Heart left ventricle (tissue), 16 donors: Measurements from ENCODE around the gene OXLD1. TPM values are rescaled to one million over a fixed set of nuclear protein-coding genes. Genes with fewer than 3 reads are reported as not detected.

ENCODE experiments used
- ATAC-seq, 4 donors: fragments of 200-7000 bp; cut with Tn5 transposase; one replicate each; pipeline ENCODE4 v1.9.1; 2020 to 2022; ENCODE audit warnings: moderate library complexity in 4 of 4, mild to moderate bottlenecking in 3 of 4, moderate number of reproducible peaks in 1 of 4
- DNase-seq, 5 donors: peaks; one replicate each; pipeline ENCODE4 v3.0.0-alpha.2; 2020
- H3K27ac ChIP-seq, 12 donors: fragments of 200-600 bp; sonication (generic) in 4 of 12; one replicate each; pipeline versions ENCODE4 v1.5.0 to v1.8.0; 2016 to 2022; ENCODE audit warnings: mild to moderate bottlenecking in 2 of 12
- H3K27me3 ChIP-seq, 9 donors: fragments of 200-600 bp; sonication (generic) in 2 of 9; one replicate each; pipeline versions ENCODE4 v1.5.1 to v1.8.0; 2016 to 2022; ENCODE audit warnings: mild to moderate bottlenecking in 3 of 9
- H3K36me3 ChIP-seq, 9 donors: fragments of 200-600 bp; sonication (generic) in 2 of 9; one replicate each; pipeline versions ENCODE4 v1.5.0 to v1.8.0; 2018 to 2022; ENCODE audit warnings: mild to moderate bottlenecking in 2 of 9
- H3K4me1 ChIP-seq, 12 donors: fragments of 200-600 bp; sonication (generic) in 4 of 12; one replicate each; pipeline versions ENCODE4 v1.5.0 to v1.8.0; 2016 to 2022; ENCODE audit warnings: mild to moderate bottlenecking in 3 of 12
- H3K4me3 ChIP-seq, 12 donors: fragments of 200-600 bp; sonication (generic) in 4 of 12; one replicate each; pipeline versions ENCODE4 v1.5.0 to v1.8.0; 2017 to 2022; ENCODE audit warnings: mild to moderate bottlenecking in 9 of 12, moderate library complexity in 4 of 12
- H3K9me3 ChIP-seq, 12 donors: fragments of 200-600 bp; sonication (generic) in 4 of 12; one replicate each; pipeline versions ENCODE4 v1.5.0 to v1.8.0; 2016 to 2022; ENCODE audit warnings: mild to moderate bottlenecking in 1 of 12
- POLR2A ChIP-seq, 2 donors: fragments of 450-650 bp; IDR thresholded peaks; one replicate each; pipeline ENCODE4 v1.6.1; 2017; ENCODE audit warnings: antibody characterized with exemption in 2 of 2, mild to moderate bottlenecking in 2 of 2, moderate library complexity in 2 of 2
- WGBS, 4 donors: extraction: QIAGEN DNeasy Blood & Tissue Kit in 2 of 4; methylation state at CpG; one replicate each; pipeline versions ENCODE4 v1.1.5 to v1.1.7; 2013 to 2018; 5-methylcytosine and 5-hydroxymethylcytosine counted together
- intact Hi-C, 10 donors: fragments of 100-400 bp; cut with DNase I; formaldehyde crosslinking; loops; one replicate each; pipeline versions ENCODE4 v1.11.1 to v1.14.2; 2022
- polyA plus RNA-seq, 2 donors: library from polyadenylated mRNA; stranded (reverse); fragments of 200-250 nt; gene quantifications; one replicate each; pipeline ENCODE4 v1.2.3, GENCODE V29; 2013
- total RNA-seq, 9 donors: library from RNA; depleted of rRNA in 2 of 9; stranded (reverse); fragments of >200 nt in 2 of 9; fragmentation: NEBNext Ultra II Directional in 3 of 9; extraction: Animal tissue kit (Norgen Biotek cat#: 25700) in 3 of 9; gene quantifications; one replicate each; pipeline versions ENCODE4 v1.1.0 to v1.2.4, GENCODE V29; 2016 to 2023
- TF ChIP-seq, protein P1 (sequence below), 12 donors: fragments of 200-600 bp; sonication (generic) in 4 of 12; IDR thresholded peaks; one replicate each; pipeline versions ENCODE4 v1.5.0 to v1.8.0; 2018 to 2022; ENCODE audit warnings: antibody characterized with exemption in 12 of 12, mild to moderate bottlenecking in 5 of 12
- donor health status: ischemic (EF 13 %, LVEDD 7.1; RV severe dilation, severe dysfunction).
- donor health status: healthy with polysubstance abuse.
- donor health status: DM: no; HTN: yes; CAD: no.
- donor health status: DM: no; HTN: no; CAD: no.
- donor health status: ischemic (EF 25% LVEDD 6.9; RV normal size, moderate dysfunction).
- donor health status: ischemic (EF 25% LVEDD 5.7; RV mildly dilated, moderate dysfunction).
- donor health status: healthy.
- donor health status: DM: yes; HTN: yes; CAD: no.
- donor health status: ischemic (EF 35%, LVEDD 5.7; RV mildly dilated, moderate dysfunction).
- donor health status: nonischemic (EF 11% LVEDD 7.7; RV severe dilation, severe dysfunction).
- donor health status: DM: yes; HTN: yes; CAD: no.
- donor health status: PGD.
- donor health status: ischemic (EF 29% LVEDD 5.4; RV normal size, mild dysfunction).
- donor health status: nonischemic (EF 23%, LVEDD 6.1; RV moderate dilation, normal function).

OXLD1 gene
- total and polyA plus RNA-seq, 11 donors, result 16.9 to 42.9 (median 22.1) TPM

DNA sequence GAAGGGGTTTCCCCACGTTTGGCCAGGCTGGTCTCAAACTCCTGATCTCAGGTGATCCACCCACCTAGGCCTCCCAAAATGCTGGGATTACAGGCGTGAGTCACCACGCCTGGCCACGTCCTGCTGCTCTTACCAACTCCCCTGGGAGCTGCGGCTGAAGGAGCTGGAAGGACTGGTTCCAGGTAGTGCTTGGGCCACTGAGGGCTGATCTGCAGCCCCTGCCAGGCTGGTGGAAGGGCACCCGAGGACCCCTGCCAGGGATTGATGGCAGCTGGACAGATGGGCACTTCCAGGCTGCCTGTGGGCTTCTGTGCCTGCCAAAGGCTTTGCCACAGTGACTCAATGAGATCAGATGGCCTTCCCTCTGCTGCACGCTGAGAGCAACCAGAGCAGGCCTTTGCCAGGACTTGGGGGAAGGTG is 2.3 kb downstream of the OXLD1 start:
- Histone ChIP-seq H3K4me1 (peaks cover 0 to 29% (median 16%) of the 10 kb centered on the region in 12 donors), H3K36me3 (peaks cover 0 to 18% (median 6%) of the 10 kb centered on the region in 9 donors), H3K27ac (no peak overlapping the region), H3K9me3 (no peaks in the 10 kb centered on the region), H3K27me3 (no peaks in the 10 kb centered on the region), H3K4me3 (no peak overlapping the region)
- intact Hi-C loops, result loop anchor here in 1 of 10 donors (2.0 kb wide), 1 partner anchor 27 kb away; the partner anchor contains the start of genes NPLOC4 and TSPAN10
- 76 to 88% (median 81%) methylated on average over 7 of the region's 7 CpGs for WGBS, 4 donors
- no peak for DNase-seq
- ATAC-seq, result no peak
- TF ChIP-seq, protein P1, sequence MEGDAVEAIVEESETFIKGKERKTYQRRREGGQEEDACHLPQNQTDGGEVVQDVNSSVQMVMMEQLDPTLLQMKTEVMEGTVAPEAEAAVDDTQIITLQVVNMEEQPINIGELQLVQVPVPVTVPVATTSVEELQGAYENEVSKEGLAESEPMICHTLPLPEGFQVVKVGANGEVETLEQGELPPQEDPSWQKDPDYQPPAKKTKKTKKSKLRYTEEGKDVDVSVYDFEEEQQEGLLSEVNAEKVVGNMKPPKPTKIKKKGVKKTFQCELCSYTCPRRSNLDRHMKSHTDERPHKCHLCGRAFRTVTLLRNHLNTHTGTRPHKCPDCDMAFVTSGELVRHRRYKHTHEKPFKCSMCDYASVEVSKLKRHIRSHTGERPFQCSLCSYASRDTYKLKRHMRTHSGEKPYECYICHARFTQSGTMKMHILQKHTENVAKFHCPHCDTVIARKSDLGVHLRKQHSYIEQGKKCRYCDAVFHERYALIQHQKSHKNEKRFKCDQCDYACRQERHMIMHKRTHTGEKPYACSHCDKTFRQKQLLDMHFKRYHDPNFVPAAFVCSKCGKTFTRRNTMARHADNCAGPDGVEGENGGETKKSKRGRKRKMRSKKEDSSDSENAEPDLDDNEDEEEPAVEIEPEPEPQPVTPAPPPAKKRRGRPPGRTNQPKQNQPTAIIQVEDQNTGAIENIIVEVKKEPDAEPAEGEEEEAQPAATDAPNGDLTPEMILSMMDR (IDR thresholded peaks at IDR 0.05), result no peak
- no peak for TF ChIP-seq POLR2A (IDR thresholded peaks at IDR 0.05)

DNA sequence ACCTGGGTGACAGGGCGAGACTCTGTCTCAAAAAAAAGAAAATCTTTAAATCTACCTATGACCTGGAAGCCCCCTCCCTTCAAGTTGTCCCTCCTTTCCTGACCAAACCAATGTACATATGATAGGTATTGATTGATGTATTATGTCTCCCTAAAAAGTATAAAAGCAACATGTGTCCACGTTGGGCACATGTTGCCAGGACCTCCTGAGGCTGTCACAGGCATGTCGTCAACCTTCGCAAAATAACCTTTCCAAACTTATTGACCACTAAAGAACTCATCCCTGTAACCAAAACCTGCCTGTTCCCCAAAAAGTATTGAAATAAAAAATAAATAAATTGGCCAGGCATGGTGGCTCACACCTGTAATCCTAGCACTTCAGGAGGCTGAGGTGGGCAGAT is 4.4 kb downstream of the OXLD1 start:
- no peaks in the 10 kb centered on the region for H3K27me3 ChIP-seq
- H3K36me3 ChIP-seq, result peaks cover 0 to 7% (median 3%) of the 10 kb centered on the region in 9 donors
- intact Hi-C loops, result no loop called here
- no peak overlapping the region for H3K27ac ChIP-seq
- no peak for TF ChIP-seq POLR2A (IDR thresholded peaks at IDR 0.05)
- TF ChIP-seq, protein P1 (IDR thresholded peaks at IDR 0.05), result no peak
- H3K4me3 ChIP-seq, result no peak overlapping the region
- DNase-seq (no peak), ATAC-seq (no peak)
- whole genome bisulfite sequencing, 4 donors, result 94 to 96% (median 95%) methylated on average over 4 of the region's 4 CpGs
- peaks cover 0 to 18% (median 10%) of the 10 kb centered on the region in 12 donors for H3K4me1 ChIP-seq
- no peaks in the 10 kb centered on the region for H3K9me3 ChIP-seq

DNA sequence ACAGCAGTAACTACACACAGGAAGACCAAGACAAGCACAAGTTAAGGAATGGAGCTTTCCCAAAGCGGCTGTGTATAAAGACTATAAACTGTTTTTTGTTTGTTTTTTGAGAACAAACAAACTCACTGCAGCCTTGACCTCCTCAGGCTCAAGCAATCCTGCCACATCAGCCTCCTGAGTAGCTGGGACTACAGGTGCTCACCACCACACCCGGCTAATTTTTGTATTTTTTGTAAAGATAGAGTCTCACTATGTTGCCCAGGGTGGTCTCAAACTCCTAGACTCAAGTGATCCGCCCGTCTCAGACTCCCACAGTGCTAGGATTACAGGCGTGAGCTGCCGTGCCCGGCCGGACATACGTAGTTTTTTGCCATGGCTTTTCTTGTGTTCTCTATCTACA is 6.0 kb downstream of the OXLD1 start:
- 88 to 96% (median 95%) methylated on average over 9 of the region's 9 CpGs for WGBS, 4 donors
- H3K27me3 ChIP-seq, result no peaks in the 10 kb centered on the region
- no peaks in the 10 kb centered on the region for H3K9me3 ChIP-seq
- DNase-seq (no peak), ATAC-seq (no peak)
- intact Hi-C loops, result no loop called here
- H3K27ac ChIP-seq, result no peak overlapping the region
- peaks cover 0 to 21% (median 5%) of the 10 kb centered on the region in 12 donors for H3K4me1 ChIP-seq
- no peak overlapping the region for H3K4me3 ChIP-seq
- peaks cover 0 to 7% (median 3%) of the 10 kb centered on the region in 9 donors for H3K36me3 ChIP-seq
- no peak for TF ChIP-seq POLR2A (IDR thresholded peaks at IDR 0.05)
- TF ChIP-seq, protein P1 (IDR thresholded peaks at IDR 0.05), result no peak

DNA sequence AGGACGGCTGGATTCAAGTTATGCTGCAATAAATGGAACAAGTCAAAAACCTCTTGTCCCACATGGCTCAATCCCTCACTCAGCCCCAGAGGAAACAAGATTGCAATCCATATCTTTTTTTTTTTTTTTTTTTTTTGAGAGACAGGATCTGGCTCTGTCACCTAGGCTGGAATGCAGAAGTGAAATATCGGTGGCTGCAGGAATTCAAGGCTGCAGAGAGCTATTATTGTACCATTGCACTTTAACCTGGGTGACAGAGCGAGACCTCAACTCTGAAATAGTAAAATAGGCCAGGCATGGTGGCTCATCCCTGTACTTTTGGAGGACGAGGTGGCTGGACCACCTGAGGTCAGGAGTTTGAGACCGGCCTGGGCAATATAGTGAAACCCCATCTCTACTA is 7.4 kb downstream of the OXLD1 start:
- no peak for TF ChIP-seq POLR2A (IDR thresholded peaks at IDR 0.05)
- TF ChIP-seq, protein P1 (IDR thresholded peaks at IDR 0.05), result no peak
- Histone ChIP-seq H3K27me3 (peaks cover 0 to 1% (median 0%) of the 10 kb centered on the region in 9 donors), H3K9me3 (no peaks in the 10 kb centered on the region), H3K27ac (no peak overlapping the region), H3K36me3 (peaks cover 0 to 1% (median 0%) of the 10 kb centered on the region in 9 donors), H3K4me1 (peaks cover 0 to 15% (median 0%) of the 10 kb centered on the region in 12 donors), H3K4me3 (no peak overlapping the region)
- intact Hi-C loops, result no loop called here
- DNase-seq (no peak), ATAC-seq (no peak)
- 62 to 74% (median 68%) methylated on average over 5 of the region's 5 CpGs for WGBS, 4 donors
